IPS-NIHi11 (cell line): ENCODE data around the gene SUPT20HL1.

Experiments
- DNase-seq: peaks from one replicate; pipeline ENCODE4 v3.0.0; 2012; ENCODE audit warnings: mixed read lengths, low spot score

The SUPT20HL1 gene

GRCh38 chrX:24396931-24397279 lies 36.5 kb downstream of the SUPT20HL1 start:
- no peak for DNase-seq

- no peak for DNase-seq
These were observed 38.3 kb downstream of the SUPT20HL1 start for GRCh38 chrX:24398766-24399165.

GRCh38 chrX:24399550-24399949 lies 39.1 kb downstream of the SUPT20HL1 start:
- no peak for DNase-seq

GRCh38 chrX:24405959-24406358 lies 45.5 kb downstream of the SUPT20HL1 start:
- no peak for DNase-seq
